Mammary epithelial cell (primary cell): Measurements from ENCODE around the gene ATP13A3.

Experiments used
- CTCF ChIP-seq, 2 donors: IDR thresholded peaks in 1 of 2; conservative IDR thresholded peaks in 1 of 2; 2 replicates each; pipeline ENCODE4 v1.5.1; 2011 to 2012; ENCODE audit warnings: inconsistent platforms in 2 of 2, low read length in 2 of 2, mild to moderate bottlenecking in 2 of 2, control low read depth in 1 of 2, low read depth in 1 of 2; ENCODE audit not compliant: insufficient read depth in 1 of 2; ENCODE audit errors: extremely low read depth in 1 of 2
- EZH2 ChIP-seq: IDR thresholded peaks from 2 replicates; pipeline ENCODE4 v1.6.1; 2012; ENCODE audit warnings: low read length, inconsistent platforms, borderline replicate concordance

GRCh38 chr3:194465246-194465645 is 21.6 kb downstream of the ATP13A3 start:
- no peak for TF ChIP-seq CTCF (conservative IDR thresholded peaks at IDR 0.05 in 1 of 2, IDR thresholded peaks at IDR 0.05 in 1 of 2; ENCODE audit: extremely low read depth in 1 of 2, insufficient read depth in 1 of 2, low read depth in 1 of 2, low read length in 2 of 2)
- no peak for TF ChIP-seq EZH2
